GM12892 (cell line): ENCODE measurements around the gene WNT16.
A peak's percentile ranks its signal among the peaks of the same experiment; 100 is the strongest.

Experiments used
- DNase-seq: peaks from one replicate; pipeline ENCODE4 v3.0.0; 2011; ENCODE audit not compliant: insufficient read length
- FAIRE-seq: peaks from 2 replicates; lab custom pipeline; 2011; peaks lifted over from hg19 to GRCh38; lab: Jason Lieb, UNC
- POLR2A ChIP-seq: IDR thresholded peaks from 2 replicates; pipeline ENCODE4 v1.6.1; 2011; ENCODE audit warnings: low read depth, low read length, control low read depth
- POLR2AphosphoS5 ChIP-seq: IDR thresholded peaks from 2 replicates; pipeline ENCODE4 v1.6.1; 2011; ENCODE audit warnings: low read depth, low read length, control low read depth
- TAF1 ChIP-seq: IDR thresholded peaks from 2 replicates; pipeline ENCODE4 v1.6.1; 2011; ENCODE audit warnings: low read depth, mild to moderate bottlenecking, control low read depth, low read length, borderline replicate concordance

WNT16 gene

GRCh38 chr7:121336579-121336978 is 7.8 kb downstream of the WNT16 start:
- FAIRE-seq (no peak), DNase-seq (no peak)
- TF ChIP-seq TAF1: no peak
- TF ChIP-seq POLR2AphosphoS5: no peak
- no peak for TF ChIP-seq POLR2A

- FAIRE-seq (no peak), DNase-seq (no peak)
- TF ChIP-seq TAF1 (no peak), POLR2AphosphoS5 (no peak), POLR2A (no peak)
Measured at GRCh38 chr7:121337398-121337797, 8.6 kb downstream of the WNT16 start.

- no peak for DNase-seq
- TF ChIP-seq TAF1: no peak
- no peak for TF ChIP-seq POLR2AphosphoS5
- TF ChIP-seq POLR2A: no peak
Measured at GRCh38 chr7:121339082-121339481, 10.3 kb downstream of the WNT16 start.

GRCh38 chr7:121341933-121342332 is 13.1 kb downstream of the WNT16 start:
- TF ChIP-seq POLR2A (no peak), POLR2AphosphoS5 (no peak), TAF1 (no peak)
- no peak for DNase-seq
- no peak for FAIRE-seq

More at GRCh38 chr7:121339082-121339481, 10.3 kb downstream of the WNT16 start:
- no peak for FAIRE-seq

- DNase-seq: no peak
- TF ChIP-seq TAF1: no peak
- TF ChIP-seq POLR2A: no peak
- no peak for TF ChIP-seq POLR2AphosphoS5
- FAIRE-seq: no peak
Measured at GRCh38 chr7:121342631-121343030, 13.8 kb downstream of the WNT16 start.

- DNase-seq (no peak), FAIRE-seq (no peak)
- TF ChIP-seq TAF1 (no peak), POLR2AphosphoS5 (no peak), POLR2A (no peak)
Measured at GRCh38 chr7:121343302-121343701, 14.5 kb downstream of the WNT16 start.

GRCh38 chr7:121344093-121344492 is 15.3 kb downstream of the WNT16 start:
- FAIRE-seq: no peak
- DNase-seq: no peak
- TF ChIP-seq POLR2A (no peak), POLR2AphosphoS5 (no peak), TAF1 (no peak)

- no peak for DNase-seq
- TF ChIP-seq TAF1: no peak
- TF ChIP-seq POLR2AphosphoS5: no peak
- no peak for TF ChIP-seq POLR2A
- FAIRE-seq: no peak
Measured at GRCh38 chr7:121344497-121344896, 15.7 kb downstream of the WNT16 start.

- TF ChIP-seq TAF1 (no peak), POLR2AphosphoS5 (no peak), POLR2A (no peak)
- FAIRE-seq: no peak
- no peak for DNase-seq
Measured at GRCh38 chr7:121351682-121352081, 22.9 kb downstream of the WNT16 start.

GRCh38 chr7:121352323-121352722 is 23.5 kb downstream of the WNT16 start:
- TF ChIP-seq POLR2A (no peak), TAF1 (no peak), POLR2AphosphoS5 (no peak)
- no peak for FAIRE-seq
- DNase-seq: no peak

- DNase-seq (no peak), FAIRE-seq (no peak)
- no peak for TF ChIP-seq TAF1
- TF ChIP-seq POLR2AphosphoS5: no peak
Measured at GRCh38 chr7:121355574-121355973, 26.8 kb downstream of the WNT16 start.

- DNase-seq: no peak
- no peak for FAIRE-seq
- no peak for TF ChIP-seq POLR2AphosphoS5
- TF ChIP-seq TAF1: no peak
- TF ChIP-seq POLR2A: no peak
Measured at GRCh38 chr7:121360564-121360963, 31.8 kb downstream of the WNT16 start.

- FAIRE-seq: peak; percentile 88
Measured at GRCh38 chr7:121366852-121367431, 38.1 kb downstream of the WNT16 start.

More at GRCh38 chr7:121366852-121367431, 38.1 kb downstream of the WNT16 start:
- no peak for DNase-seq
- TF ChIP-seq POLR2AphosphoS5: no peak
- TF ChIP-seq TAF1: no peak
